NT2/D1 (cell line): ENCODE results near the gene PRKCB.

Experiments used
- SUZ12 ChIP-seq: IDR thresholded peaks from 2 replicates; pipeline ENCODE4 v1.6.1; 2011; ENCODE audit not compliant: insufficient read length, insufficient read depth; ENCODE audit errors: extremely low read depth
- YY1 ChIP-seq: IDR thresholded peaks from 2 replicates; pipeline ENCODE4 v1.6.1; 2011; ENCODE audit not compliant: insufficient read length, insufficient read depth
- ZNF274 ChIP-seq: IDR thresholded peaks from 2 replicates; pipeline ENCODE4 v1.6.1; 2011; ENCODE audit warnings: mild to moderate bottlenecking, low read depth, low read length

DNA sequence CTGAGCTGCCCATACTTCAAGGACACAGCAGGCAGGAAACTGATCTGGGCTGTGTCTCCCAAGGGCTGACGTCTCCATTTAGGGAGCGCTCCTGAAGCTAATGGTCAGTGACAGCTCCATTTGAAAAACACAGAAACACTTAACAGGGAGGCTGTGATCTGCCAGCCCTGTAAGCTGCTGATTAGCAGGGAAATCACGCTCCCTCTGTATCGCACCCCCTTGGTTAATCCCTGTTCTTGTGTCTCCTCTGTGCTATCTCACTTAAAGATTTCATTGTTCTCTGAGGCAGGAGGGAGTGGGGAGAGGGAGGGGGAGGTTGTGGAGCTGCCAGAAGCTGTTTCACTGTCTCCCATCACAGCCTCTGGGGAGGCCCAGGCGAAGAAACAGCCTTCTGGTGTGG, 372.9 kb downstream of the PRKCB start:
- TF ChIP-seq YY1 = no peak
- TF ChIP-seq SUZ12 = no peak
- no peak for TF ChIP-seq ZNF274
